Measurements from ENCODE around the gene MXRA7. TPM values are rescaled to one million over a fixed set of nuclear protein-coding genes. Genes with fewer than 3 reads are reported as not detected.
A peak's percentile ranks its signal among the peaks of the same experiment; 100 is the strongest.

The MXRA7 gene
- 14.5 and 16.1 TPM in 2 replicates for total RNA-seq
- 5.9 TPM for total RNA-seq (2013)
- 5.5 and 8.4 TPM in 2 replicates for polyA plus RNA-seq
- polyA minus RNA-seq: 7.3 and 16.3 TPM in 2 replicates

- H3K4me3 ChIP-seq (ENCODE audit: control extremely low read depth in 1 of 5, extremely low read depth in 1 of 5, insufficient read depth in 1 of 5, low read depth in 2 of 5, low read length in 4 of 5): peak within 1 kb of the TSS in 3 of 5 experiments; percentile 52 to 56 (median 54)
- H3K36me3 ChIP-seq (replicated peaks in 1 of 2; ENCODE audit: control extremely low read depth in 1 of 2, control insufficient read depth in 1 of 2, extremely low read depth in 1 of 2, insufficient read depth in 2 of 2, low read length in 1 of 2): peaks cover 5 to 11% of the 10 kb centered on the region in 2 experiments
- no peak within 1 kb of the TSS for H3K27ac Mint-ChIP-seq
- peaks cover 27% of the 10 kb centered on the region for H3K4me1 Mint-ChIP-seq
- CTCF ChIA-PET: interaction anchor here (0.9 to 7.4 kb wide), 4 partner anchors 14 to 188 kb away, joined by 3 to 56 read pairs (median 22); partner anchors contain the start of genes JMJD6 and METTL23
- peaks cover 16% of the 10 kb centered on the region for H3K79me2 ChIP-seq (ENCODE audit: control insufficient read depth, insufficient read depth, low read length)
- H3K9ac ChIP-seq (ENCODE audit: low read length): peak within 1 kb of the TSS; percentile 56
- peak; percentile 73 for DNase-seq
- POLR2A ChIA-PET: no interaction called here
- H3K9me3 Mint-ChIP-seq (ENCODE audit: insufficient read depth): no peaks in the 10 kb centered on the region
- no peaks in the 10 kb centered on the region for H3K27me3 ChIP-seq (replicated peaks in 1 of 4; ENCODE audit: control extremely low read depth in 1 of 4, control insufficient read depth in 3 of 4, insufficient read depth in 4 of 4, low read length in 3 of 4)
- peaks cover 12% of the 10 kb centered on the region for H4K20me1 ChIP-seq (ENCODE audit: control insufficient read depth, insufficient read depth, low read length, poor library complexity, severe bottlenecking)
- TF ChIP-seq EZH2 (IDR thresholded peaks at IDR 0.05; ENCODE audit: borderline replicate concordance, insufficient read depth, low read depth, low read length, poor library complexity, severe bottlenecking) (no peak), CTCF (IDR thresholded peaks at IDR 0.05) (no peak)
- H3K4me1 ChIP-seq (ENCODE audit: control insufficient read depth in 2 of 2, insufficient read depth in 2 of 2, low read length in 2 of 2): peaks cover 25 to 31% of the 10 kb centered on the region in 2 donors
- WGBS (ENCODE audit: insufficient coverage): 7% methylated on average over 53 of the region's 56 CpGs
- peak within 1 kb of the TSS; percentile 85 for H3K4me2 ChIP-seq (replicated peaks; ENCODE audit: low read depth, low read length, poor library complexity, severe bottlenecking)
- ATAC-seq (ENCODE audit: low read depth): peak; percentile 95
- intact Hi-C loops (cut with micrococcal nuclease): loop anchor here (2.0 to 5.0 kb wide), 3 partner anchors 16 to 154 kb away; partner anchors contain the start of genes JMJD6 and METTL23
- H3K27ac ChIP-seq (ENCODE audit: low read length in 2 of 2): no peak within 1 kb of the TSS
- H3K9me3 ChIP-seq (ENCODE audit: control extremely low read depth in 1 of 3, control insufficient read depth in 2 of 3, insufficient read depth in 1 of 3, low read length in 2 of 3): no peaks in the 10 kb centered on the region
- no peaks in the 10 kb centered on the region for H3K27me3 Mint-ChIP-seq
- H2AFZ ChIP-seq (ENCODE audit: insufficient read depth, low read depth, low read length, poor library complexity, severe bottlenecking): peak within 1 kb of the TSS; percentile 81
- peak within 1 kb of the TSS; percentile 82 for H3K4me3 Mint-ChIP-seq
Measured at GRCh38 chr17:76710863-76711611, at the start of gene MXRA7. TSS of gene MXRA7 (minus strand) at chr17:76710965. CDS start at chr17:76710946, 19 bp downstream.

- no peaks in the 10 kb centered on the region for H3K27me3 Mint-ChIP-seq
- no peak for ATAC-seq (ENCODE audit: low read depth)
- no peak overlapping the region for H3K9ac ChIP-seq (ENCODE audit: low read length)
- no peak overlapping the region for H3K4me3 ChIP-seq (ENCODE audit: control extremely low read depth in 1 of 5, extremely low read depth in 1 of 5, insufficient read depth in 1 of 5, low read depth in 2 of 5, low read length in 4 of 5)
- no peaks in the 10 kb centered on the region for H3K9me3 Mint-ChIP-seq (ENCODE audit: insufficient read depth)
- peaks cover 2% of the 10 kb centered on the region for H3K4me1 Mint-ChIP-seq
- no peaks in the 10 kb centered on the region for H3K4me1 ChIP-seq (ENCODE audit: control insufficient read depth in 2 of 2, insufficient read depth in 2 of 2, low read length in 2 of 2)
- TF ChIP-seq CTCF (IDR thresholded peaks at IDR 0.05) (no peak), EZH2 (IDR thresholded peaks at IDR 0.05; ENCODE audit: borderline replicate concordance, insufficient read depth, low read depth, low read length, poor library complexity, severe bottlenecking) (no peak)
- ChIA-PET CTCF (interaction anchor here (0.6 kb wide), 1 partner anchor 40 kb away, joined by 4 read pairs; no protein-coding TSS in a partner anchor), POLR2A (no interaction called here)
- no peak overlapping the region for H3K4me3 Mint-ChIP-seq
- H3K79me2 ChIP-seq (ENCODE audit: control insufficient read depth, insufficient read depth, low read length): no peaks in the 10 kb centered on the region
- no peak for DNase-seq
- no peaks in the 10 kb centered on the region for H3K27me3 ChIP-seq (replicated peaks in 1 of 4; ENCODE audit: control extremely low read depth in 1 of 4, control insufficient read depth in 3 of 4, insufficient read depth in 4 of 4, low read length in 3 of 4)
- 100% methylated on average over 1 of the region's 3 CpGs for WGBS (ENCODE audit: insufficient coverage)
- H2AFZ ChIP-seq (ENCODE audit: insufficient read depth, low read depth, low read length, poor library complexity, severe bottlenecking): no peak overlapping the region
- H3K4me2 ChIP-seq (replicated peaks; ENCODE audit: low read depth, low read length, poor library complexity, severe bottlenecking): no peak overlapping the region
- intact Hi-C loops (cut with micrococcal nuclease): no loop called here
- no peak overlapping the region for H3K27ac Mint-ChIP-seq
- H4K20me1 ChIP-seq (ENCODE audit: control insufficient read depth, insufficient read depth, low read length, poor library complexity, severe bottlenecking): no peaks in the 10 kb centered on the region
- H3K9me3 ChIP-seq (ENCODE audit: control extremely low read depth in 1 of 3, control insufficient read depth in 2 of 3, insufficient read depth in 1 of 3, low read length in 2 of 3): no peaks in the 10 kb centered on the region
- H3K27ac ChIP-seq (ENCODE audit: low read length in 2 of 2): no peak overlapping the region
- H3K36me3 ChIP-seq (replicated peaks in 1 of 2; ENCODE audit: control extremely low read depth in 1 of 2, control insufficient read depth in 1 of 2, extremely low read depth in 1 of 2, insufficient read depth in 2 of 2, low read length in 1 of 2): peaks cover 7 to 10% of the 10 kb centered on the region in 2 experiments
Measured at GRCh38 chr17:76758570-76758969, 47.8 kb upstream of the MXRA7 start.

All from B cell (primary cell).